Fibroblast of lung (primary cell): ENCODE measurements around the gene MUC4. TPM values are rescaled to one million over a fixed set of nuclear protein-coding genes. Genes with fewer than 3 reads are reported as not detected.

Experiments used
- DNase-seq, 2 donors: peaks; one replicate each; pipeline versions ENCODE4 v3.0.0 to v3.0.0-alpha.2; 2010; ENCODE audit warnings: low read depth in 2 of 2
- H2AFZ ChIP-seq: 2 replicates; pipeline ENCODE4 v1.5.1; 2012; ENCODE audit warnings: low read length, control low read depth, inconsistent platforms
- H3K27ac ChIP-seq: 2 replicates; pipeline ENCODE4 v1.5.1; 2011; ENCODE audit warnings: low read length, control low read depth; ENCODE audit not compliant: insufficient read depth
- H3K27me3 ChIP-seq: 2 replicates; pipeline ENCODE4 v1.5.1; 2011; ENCODE audit warnings: mild to moderate bottlenecking, low read length; ENCODE audit not compliant: control insufficient read depth, insufficient read depth
- H3K36me3 ChIP-seq: 2 replicates; pipeline ENCODE4 v1.5.1; 2011; ENCODE audit warnings: low read length; ENCODE audit not compliant: control insufficient read depth, insufficient read depth
- H3K4me1 ChIP-seq: 2 replicates; pipeline ENCODE4 v1.5.1; 2011; ENCODE audit warnings: low read length; ENCODE audit not compliant: control insufficient read depth, insufficient read depth; ENCODE audit errors: extremely low read depth
- H3K4me2 ChIP-seq: 2 replicates; pipeline ENCODE4 v1.5.1; 2011; ENCODE audit warnings: low read length, control low read depth; ENCODE audit not compliant: insufficient read depth; ENCODE audit errors: extremely low read depth
- H3K4me3 ChIP-seq, 4 experiments: fragments of 200-600 bp in 1 of 4; sonication (generic) in 1 of 4; replicated peaks in 1 of 4; 2 replicates each; pipeline ENCODE4 v1.5.1; 2011 to 2016; ENCODE audit warnings: low read length in 4 of 4, low read depth in 3 of 4, mild to moderate bottlenecking in 3 of 4, control low read depth in 2 of 4, inconsistent platforms in 1 of 4, mixed read lengths in 1 of 4; ENCODE audit not compliant: insufficient read depth in 1 of 4; ENCODE audit errors: control extremely low read depth in 1 of 4
- H3K79me2 ChIP-seq: 2 replicates; pipeline ENCODE4 v1.5.1; 2012; ENCODE audit warnings: mild to moderate bottlenecking, low read length, inconsistent platforms; ENCODE audit not compliant: control insufficient read depth, insufficient read depth
- H3K9ac ChIP-seq: 2 replicates; pipeline ENCODE4 v1.5.1; 2011; ENCODE audit warnings: mild to moderate bottlenecking, low read length, control low read depth; ENCODE audit not compliant: insufficient read depth
- H3K9me3 ChIP-seq: 2 replicates; pipeline ENCODE4 v1.5.1; 2012; ENCODE audit warnings: low read depth, low read length; ENCODE audit not compliant: control insufficient read depth, insufficient read depth
- H4K20me1 ChIP-seq: 2 replicates; pipeline ENCODE4 v1.5.1; 2011; ENCODE audit warnings: low read length; ENCODE audit not compliant: control insufficient read depth, insufficient read depth; ENCODE audit errors: extremely low read depth
- EZH2 ChIP-seq: IDR thresholded peaks from 2 replicates; pipeline ENCODE4 v1.5.1; 2012; ENCODE audit warnings: low read length, control low read depth, mild to moderate bottlenecking; ENCODE audit errors: missing control alignments
- polyA plus RNA-seq, 2 donors: library from polyadenylated mRNA; depleted of rRNA in 1 of 2; stranded (reverse) in 1 of 2; unstranded in 1 of 2; fragments of >200 nt; gene quantifications; 2 replicates each; pipeline ENCODE4 v1.2.1, GENCODE V29; 2011 to 2012; ENCODE audit warnings: missing spikeins in 1 of 2
- total RNA-seq: library from RNA; depleted of rRNA; stranded (reverse); fragments of >200 nt; gene quantifications from 2 replicates; pipeline ENCODE4 v1.2.1, GENCODE V29; 2014
- TF ChIP-seq, protein P1 (sequence below), 2 donors: IDR thresholded peaks in 1 of 2; conservative IDR thresholded peaks in 1 of 2; 1 replicate in 1 of 2; 2 replicates in 1 of 2; pipeline ENCODE4 v1.5.1; 2011 to 2012; ENCODE audit warnings: low read length in 2 of 2, control low read depth in 1 of 2, inconsistent platforms in 1 of 2, low read depth in 1 of 2, mild to moderate bottlenecking in 1 of 2

MUC4 gene
- total and polyA plus RNA-seq, 2 donors (not counting 1 experiment from before 2014, with no cell fraction given): not detected

DNA sequence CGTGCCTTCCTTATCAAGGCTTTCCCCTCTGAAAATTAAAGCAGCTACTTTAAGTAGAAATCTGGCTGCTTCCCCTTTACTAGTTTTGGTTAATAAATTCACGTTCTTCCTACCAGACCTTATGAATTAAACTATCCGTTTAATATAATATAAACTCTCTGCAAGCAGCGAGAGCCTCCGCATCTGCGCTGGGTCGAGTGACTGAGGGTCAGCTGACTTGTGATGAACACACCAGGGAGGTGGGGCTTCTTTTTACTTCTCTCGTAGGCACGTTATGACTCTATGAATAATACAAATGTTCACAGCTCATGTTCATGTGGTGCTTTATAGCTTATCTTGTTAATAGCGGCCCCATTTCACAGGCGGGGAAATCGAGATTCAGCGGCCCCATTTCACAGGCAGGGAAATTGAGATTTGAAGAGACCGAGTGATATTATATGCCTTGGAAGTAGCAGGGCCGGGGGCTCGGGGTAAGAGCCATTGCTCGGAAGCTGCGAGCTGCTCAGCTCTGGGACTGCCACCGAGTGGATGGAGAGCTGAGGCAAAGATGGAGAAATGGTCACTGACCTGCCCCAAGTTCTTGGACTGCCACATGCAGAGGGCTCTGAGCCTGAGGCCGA, 8.3 kb downstream of the MUC4 start:
- H3K9me3 ChIP-seq: no peaks in the 10 kb centered on the region
- H3K27ac ChIP-seq: no peak overlapping the region
- no peak for TF ChIP-seq EZH2
- TF ChIP-seq, protein P1, sequence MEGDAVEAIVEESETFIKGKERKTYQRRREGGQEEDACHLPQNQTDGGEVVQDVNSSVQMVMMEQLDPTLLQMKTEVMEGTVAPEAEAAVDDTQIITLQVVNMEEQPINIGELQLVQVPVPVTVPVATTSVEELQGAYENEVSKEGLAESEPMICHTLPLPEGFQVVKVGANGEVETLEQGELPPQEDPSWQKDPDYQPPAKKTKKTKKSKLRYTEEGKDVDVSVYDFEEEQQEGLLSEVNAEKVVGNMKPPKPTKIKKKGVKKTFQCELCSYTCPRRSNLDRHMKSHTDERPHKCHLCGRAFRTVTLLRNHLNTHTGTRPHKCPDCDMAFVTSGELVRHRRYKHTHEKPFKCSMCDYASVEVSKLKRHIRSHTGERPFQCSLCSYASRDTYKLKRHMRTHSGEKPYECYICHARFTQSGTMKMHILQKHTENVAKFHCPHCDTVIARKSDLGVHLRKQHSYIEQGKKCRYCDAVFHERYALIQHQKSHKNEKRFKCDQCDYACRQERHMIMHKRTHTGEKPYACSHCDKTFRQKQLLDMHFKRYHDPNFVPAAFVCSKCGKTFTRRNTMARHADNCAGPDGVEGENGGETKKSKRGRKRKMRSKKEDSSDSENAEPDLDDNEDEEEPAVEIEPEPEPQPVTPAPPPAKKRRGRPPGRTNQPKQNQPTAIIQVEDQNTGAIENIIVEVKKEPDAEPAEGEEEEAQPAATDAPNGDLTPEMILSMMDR (conservative IDR thresholded peaks at IDR 0.05 in 1 of 2, IDR thresholded peaks at IDR 0.05 in 1 of 2; ENCODE audit: low read depth in 1 of 2, low read length in 2 of 2): no peak
- H4K20me1 ChIP-seq: no peaks in the 10 kb centered on the region
- peaks cover 22% of the 10 kb centered on the region for H3K27me3 ChIP-seq
- DNase-seq: peak in 1 of 2 donors; percentile 11
- H2AFZ ChIP-seq: no peak overlapping the region
- peak overlapping the region; percentile 23 for H3K4me2 ChIP-seq
- no peak overlapping the region for H3K9ac ChIP-seq
- H3K4me3 ChIP-seq: peak overlapping the region in 1 of 4 experiments; percentile 50
- no peaks in the 10 kb centered on the region for H3K79me2 ChIP-seq
- peaks cover 5% of the 10 kb centered on the region for H3K4me1 ChIP-seq
- no peaks in the 10 kb centered on the region for H3K36me3 ChIP-seq

DNA sequence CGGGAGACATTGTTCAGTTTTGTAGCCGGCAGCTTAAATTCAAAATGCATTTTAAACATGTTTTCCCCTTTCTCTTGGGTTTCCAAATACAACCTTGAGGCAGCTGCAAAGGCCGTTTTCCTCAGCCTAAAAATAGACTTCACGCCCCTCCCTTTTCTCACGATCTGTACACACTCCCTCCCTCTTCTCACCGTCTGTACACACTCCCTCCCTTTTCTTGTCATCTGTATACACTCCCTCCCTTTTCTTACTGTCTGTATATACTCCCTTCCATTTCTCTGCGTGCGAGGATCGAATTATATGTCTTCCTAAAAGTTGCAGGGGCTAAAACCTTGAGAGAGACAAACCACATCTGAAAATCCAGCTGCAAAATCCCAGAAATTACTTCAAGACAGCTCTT, 8.9 kb downstream of the MUC4 start:
- Histone ChIP-seq H3K9ac (no peak overlapping the region), H3K4me2 (peak overlapping the region; percentile 33), H4K20me1 (no peaks in the 10 kb centered on the region), H3K27me3 (peaks cover 22% of the 10 kb centered on the region), H3K27ac (no peak overlapping the region), H3K4me3 (peak overlapping the region in 1 of 4 experiments; percentile 50), H3K4me1 (peaks cover 5% of the 10 kb centered on the region), H2AFZ (peak overlapping the region; percentile 59), H3K79me2 (no peaks in the 10 kb centered on the region), H3K9me3 (no peaks in the 10 kb centered on the region), H3K36me3 (no peaks in the 10 kb centered on the region)
- no peak for DNase-seq
- TF ChIP-seq EZH2: no peak
- TF ChIP-seq, protein P1 (conservative IDR thresholded peaks at IDR 0.05 in 1 of 2, IDR thresholded peaks at IDR 0.05 in 1 of 2; ENCODE audit: low read depth in 1 of 2, low read length in 2 of 2): no peak

DNA sequence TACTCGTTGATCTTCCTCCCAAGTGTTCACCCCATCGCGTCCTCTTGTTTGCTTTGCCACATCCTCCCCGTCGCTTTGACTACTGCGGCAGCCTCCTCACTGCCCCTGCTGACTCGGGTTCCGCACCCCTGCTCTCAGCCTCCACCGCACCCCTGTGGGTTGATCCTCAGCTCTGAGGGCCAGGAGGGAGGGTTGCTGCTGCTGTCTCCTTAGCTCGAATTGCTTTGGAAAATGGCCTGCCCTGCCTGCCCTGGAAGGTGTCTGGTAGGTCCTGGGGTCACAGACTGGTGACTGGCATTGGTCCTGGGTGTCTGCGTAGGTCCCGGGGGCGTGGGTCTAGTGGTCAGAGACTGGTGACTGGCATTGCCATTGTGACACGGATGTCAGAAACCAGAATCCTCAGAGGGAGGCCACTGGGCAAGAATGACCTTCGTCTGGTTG, 9.4 kb downstream of the MUC4 start:
- H2AFZ ChIP-seq: no peak overlapping the region
- DNase-seq: no peak

More for the DNA sequence above, 9.4 kb downstream of the MUC4 start:
- no peak for TF ChIP-seq EZH2
- Histone ChIP-seq H3K27me3 (peaks cover 22% of the 10 kb centered on the region), H3K79me2 (no peaks in the 10 kb centered on the region), H3K4me1 (peaks cover 5% of the 10 kb centered on the region), H3K4me3 (no peak overlapping the region), H3K9ac (peak overlapping the region; percentile 14), H3K4me2 (no peak overlapping the region), H3K27ac (no peak overlapping the region), H3K9me3 (no peaks in the 10 kb centered on the region), H3K36me3 (no peaks in the 10 kb centered on the region), H4K20me1 (no peaks in the 10 kb centered on the region)
